SU-DHL-6 (cell line): ENCODE results near the gene CCDC90B.

Source experiments
- H2AFZ ChIP-seq: fragments of 200-600 bp; sonication (generic); 2 replicates; pipeline ENCODE4 v1.6.1; 2014; ENCODE audit warnings: low read depth, mild to moderate bottlenecking, moderate library complexity, mixed read lengths, antibody characterized with exemption, low read length; ENCODE audit not compliant: severe bottlenecking
- H3F3A ChIP-seq: fragments of 200-600 bp; shearing (Covaris generic); 2 replicates; pipeline ENCODE4 v1.6.0; 2016; ENCODE audit warnings: antibody characterized with exemption, mild to moderate bottlenecking; ENCODE audit not compliant: insufficient read depth
- H3K27ac ChIP-seq: fragments of 200-600 bp; sonication (generic); 2 replicates; pipeline ENCODE4 v1.5.1; 2016; ENCODE audit warnings: low read depth, mild to moderate bottlenecking, low read length, moderate library complexity, mixed read lengths
- H3K27me3 ChIP-seq: fragments of 200-600 bp; sonication (generic), shearing (Covaris generic); 2 replicates; pipeline ENCODE4 v1.6.0; 2014; ENCODE audit warnings: mild to moderate bottlenecking, low read length
- H3K36me3 ChIP-seq: fragments of 200-600 bp; sonication (generic); 2 replicates; pipeline ENCODE4 v1.6.1; 2014; ENCODE audit warnings: mild to moderate bottlenecking, low read length, mixed read lengths
- H3K4me2 ChIP-seq: fragments of 300-600, 200-600 bp; shearing (Covaris generic), sonication (generic); 2 replicates; pipeline ENCODE4 v1.6.0; 2014; ENCODE audit warnings: low read length, low read depth, mild to moderate bottlenecking; ENCODE audit not compliant: poor library complexity, severe bottlenecking
- H3K4me3 ChIP-seq: fragments of 200-600 bp; sonication (generic); 2 replicates; pipeline ENCODE4 v1.5.1; 2014; ENCODE audit warnings: antibody characterized with exemption, low read length, mild to moderate bottlenecking, mixed read lengths; ENCODE audit not compliant: insufficient read depth, poor library complexity, severe bottlenecking
- H3K79me2 ChIP-seq: fragments of 200-600 bp; sonication (generic); 2 replicates; pipeline ENCODE4 v1.6.1; 2014; ENCODE audit warnings: mild to moderate bottlenecking, low read length, moderate library complexity; ENCODE audit not compliant: insufficient read depth
- H3K9ac ChIP-seq: fragments of 200-600 bp; sonication (generic); 2 replicates; pipeline ENCODE4 v1.7.0; 2014; ENCODE audit warnings: mild to moderate bottlenecking, low read length
- H3K9me2 ChIP-seq: fragments of 200-600 bp; sonication (generic); replicated peaks from 2 replicates; pipeline ENCODE4 v1.6.1; 2014; ENCODE audit warnings: low read length; ENCODE audit not compliant: insufficient read depth
- H3K9me3 ChIP-seq: fragments of 200-600 bp; sonication (generic); 2 replicates; pipeline ENCODE4 v1.6.1; 2014; ENCODE audit warnings: low read length, mixed read lengths; ENCODE audit not compliant: insufficient read depth
- H4K20me1 ChIP-seq: fragments of 200-600 bp; sonication (generic); 2 replicates; pipeline ENCODE4 v1.6.1; 2014; ENCODE audit warnings: low read depth, mild to moderate bottlenecking, antibody characterized with exemption, low read length, moderate library complexity, mixed read lengths
- EZH2phosphoT487 ChIP-seq: fragments of 200-600 bp; sonication (generic), shearing (Covaris generic); conservative IDR thresholded peaks from 2 replicates; pipeline ENCODE4 v1.6.1; 2018; ENCODE audit warnings: mild to moderate bottlenecking, antibody characterized with exemption, low read length, moderate library complexity, mixed read lengths
- TF ChIP-seq, protein P1 (sequence below): fragments of 200-600 bp; sonication (generic); IDR thresholded peaks from one replicate; pipeline ENCODE4 v1.5.1; 2017; ENCODE audit warnings: antibody characterized with exemption, mild to moderate bottlenecking, low read length, moderate library complexity; ENCODE audit not compliant: insufficient read depth, poor library complexity, severe bottlenecking

The CCDC90B gene

DNA sequence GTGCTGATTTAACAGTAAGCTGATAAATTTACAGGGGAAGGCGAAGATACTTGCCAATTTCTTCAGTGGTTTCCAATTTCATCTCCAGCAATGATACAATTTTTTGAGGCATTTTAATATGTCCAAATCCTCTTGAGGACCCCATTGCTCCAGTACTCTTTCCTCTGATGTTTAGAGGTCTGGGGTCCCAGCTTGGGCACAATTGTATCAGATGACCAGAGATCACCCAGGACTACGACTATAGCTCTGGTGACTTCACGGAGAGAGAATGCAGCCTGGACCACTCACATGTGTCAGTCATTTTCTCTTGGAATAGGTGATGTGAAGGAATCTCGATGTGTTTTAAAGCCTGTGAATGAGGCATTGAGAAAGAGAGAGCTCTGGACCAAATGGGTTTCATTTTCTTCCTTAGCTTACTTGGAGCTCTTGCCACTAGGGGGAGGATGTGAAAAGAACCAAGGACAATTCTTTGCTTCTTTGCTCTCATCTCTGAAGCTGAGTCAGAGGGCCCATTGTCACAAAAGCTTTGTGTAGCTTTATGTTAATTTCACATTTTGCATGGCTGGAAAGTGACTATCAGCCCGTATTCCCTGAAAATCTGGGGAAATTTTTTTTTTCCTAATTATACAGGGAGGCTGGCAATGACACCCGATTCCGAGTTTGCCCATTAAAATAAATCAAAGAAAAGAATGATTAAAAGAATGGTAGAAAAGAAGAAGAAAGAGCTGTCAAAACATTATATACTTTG lies 6.7 kb upstream of the CCDC90B start:
- TF ChIP-seq EZH2phosphoT487, result no peak
- TF ChIP-seq, protein P1, sequence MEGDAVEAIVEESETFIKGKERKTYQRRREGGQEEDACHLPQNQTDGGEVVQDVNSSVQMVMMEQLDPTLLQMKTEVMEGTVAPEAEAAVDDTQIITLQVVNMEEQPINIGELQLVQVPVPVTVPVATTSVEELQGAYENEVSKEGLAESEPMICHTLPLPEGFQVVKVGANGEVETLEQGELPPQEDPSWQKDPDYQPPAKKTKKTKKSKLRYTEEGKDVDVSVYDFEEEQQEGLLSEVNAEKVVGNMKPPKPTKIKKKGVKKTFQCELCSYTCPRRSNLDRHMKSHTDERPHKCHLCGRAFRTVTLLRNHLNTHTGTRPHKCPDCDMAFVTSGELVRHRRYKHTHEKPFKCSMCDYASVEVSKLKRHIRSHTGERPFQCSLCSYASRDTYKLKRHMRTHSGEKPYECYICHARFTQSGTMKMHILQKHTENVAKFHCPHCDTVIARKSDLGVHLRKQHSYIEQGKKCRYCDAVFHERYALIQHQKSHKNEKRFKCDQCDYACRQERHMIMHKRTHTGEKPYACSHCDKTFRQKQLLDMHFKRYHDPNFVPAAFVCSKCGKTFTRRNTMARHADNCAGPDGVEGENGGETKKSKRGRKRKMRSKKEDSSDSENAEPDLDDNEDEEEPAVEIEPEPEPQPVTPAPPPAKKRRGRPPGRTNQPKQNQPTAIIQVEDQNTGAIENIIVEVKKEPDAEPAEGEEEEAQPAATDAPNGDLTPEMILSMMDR, result peak; percentile 61
- Histone ChIP-seq H3K27ac (no peak overlapping the region), H3K9me3 (no peaks in the 10 kb centered on the region), H4K20me1 (no peaks in the 10 kb centered on the region), H3K4me3 (no peak overlapping the region), H3F3A (peaks cover 6% of the 10 kb centered on the region; the same call in 1 of the 2 replicates), H3K4me2 (peak overlapping the region; percentile 26), H3K9me2 (no peaks in the 10 kb centered on the region), H2AFZ (no peak overlapping the region), H3K36me3 (no peaks in the 10 kb centered on the region), H3K27me3 (no peaks in the 10 kb centered on the region), H3K9ac (no peak overlapping the region), H3K79me2 (no peaks in the 10 kb centered on the region)

DNA sequence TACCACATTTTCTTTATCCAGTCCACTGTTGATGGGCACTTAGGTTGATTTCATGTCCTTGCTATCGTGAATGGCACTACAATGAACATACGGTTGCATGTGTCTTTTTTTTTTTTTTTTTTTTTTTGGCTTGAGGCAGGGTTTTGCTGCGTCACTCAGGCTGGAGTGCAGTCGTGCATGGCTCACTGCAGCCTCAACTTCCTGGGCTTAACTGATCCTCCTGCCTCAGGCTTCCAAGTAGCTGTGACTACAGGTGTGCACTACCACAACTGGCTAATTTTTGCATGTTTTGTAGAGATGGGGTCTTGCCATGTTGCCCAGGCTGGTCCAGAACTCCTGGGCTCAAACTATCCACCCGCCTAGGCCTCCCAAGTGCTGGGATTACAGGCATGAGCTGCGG lies 1.5 kb upstream of the CCDC90B start:
- Histone ChIP-seq H3K9me3 (no peaks in the 10 kb centered on the region), H2AFZ (peak overlapping the region; percentile 10), H3K9ac (no peak overlapping the region), H3K79me2 (peaks cover 22% of the 10 kb centered on the region), H3K27me3 (no peaks in the 10 kb centered on the region), H3K9me2 (no peaks in the 10 kb centered on the region), H3F3A (peaks cover 12% of the 10 kb centered on the region; the same call in 1 of the 2 replicates), H3K27ac (peak overlapping the region; percentile 42), H4K20me1 (no peaks in the 10 kb centered on the region), H3K36me3 (no peaks in the 10 kb centered on the region), H3K4me2 (peak overlapping the region; percentile 12), H3K4me3 (no peak overlapping the region)
- TF ChIP-seq EZH2phosphoT487, result no peak
- TF ChIP-seq, protein P1, result no peak

DNA sequence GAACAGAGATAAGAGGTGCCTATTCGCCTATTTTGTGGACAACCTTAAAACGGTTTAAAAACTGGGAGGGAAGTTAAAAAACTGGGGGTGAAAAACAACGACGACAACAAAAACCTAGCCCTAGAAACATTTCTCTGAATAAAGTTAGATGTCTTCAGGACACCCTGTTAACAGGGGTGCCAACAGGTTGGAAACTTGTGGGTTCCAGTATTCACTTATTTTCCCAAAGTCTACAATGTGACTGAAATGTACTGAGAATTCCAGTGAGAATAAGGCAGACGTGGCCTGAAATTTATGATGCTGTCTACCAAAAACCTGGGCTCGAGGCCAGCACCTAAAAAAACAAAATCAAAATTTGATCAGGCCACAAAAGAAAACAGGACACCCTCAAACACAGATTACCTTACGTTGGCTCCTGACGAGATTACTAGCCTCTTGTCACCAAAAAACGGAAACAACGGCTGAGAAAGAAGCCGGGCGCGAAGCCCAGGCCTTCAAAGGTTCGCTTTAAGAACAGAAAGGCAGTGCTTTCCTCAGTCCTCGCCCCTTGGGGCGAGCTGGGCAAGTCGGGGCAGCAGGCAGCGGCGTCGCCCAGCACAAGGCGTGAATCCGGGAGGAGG lies 906 bp downstream of the CCDC90B start:
- no peaks in the 10 kb centered on the region for H4K20me1 ChIP-seq
- H3K4me3 ChIP-seq, result peak overlapping the region; percentile 84
- H3F3A ChIP-seq, result peaks cover 12% of the 10 kb centered on the region; the same call in 1 of the 2 replicates
- H3K9me3 ChIP-seq, result no peaks in the 10 kb centered on the region
- H3K27me3 ChIP-seq, result no peaks in the 10 kb centered on the region
- H3K79me2 ChIP-seq, result peaks cover 28% of the 10 kb centered on the region
- peak overlapping the region; percentile 90 for H2AFZ ChIP-seq
- TF ChIP-seq, protein P1, result no peak
- no peak for TF ChIP-seq EZH2phosphoT487
- peak overlapping the region; percentile 74 for H3K9ac ChIP-seq
- H3K4me2 ChIP-seq, result peak overlapping the region; percentile 92
- H3K9me2 ChIP-seq, result no peaks in the 10 kb centered on the region
- no peaks in the 10 kb centered on the region for H3K36me3 ChIP-seq
- peak overlapping the region; percentile 78 for H3K27ac ChIP-seq
